Left lung (tissue), 10 donors: ENCODE results near the gene CLEC4G. TPM values are rescaled to one million over a fixed set of nuclear protein-coding genes. Genes with fewer than 3 reads are reported as not detected.

Experiments
- ATAC-seq: fragments of 200-7000 bp; cut with Tn5 transposase; one replicate; pipeline ENCODE4 v1.9.1; 2020; ENCODE audit warnings: moderate library complexity
- DNase-seq, 4 donors: peaks; one replicate each; pipeline ENCODE4 v3.0.0-alpha.2; 2013 to 2020
- H3K27ac ChIP-seq, 2 donors: fragments of 200-600 bp; sonication (generic) in 1 of 2; one replicate each; pipeline versions ENCODE4 v1.5.0 to v1.8.0; 2020 to 2021
- H3K27me3 ChIP-seq, 2 donors: fragments of 200-600 bp; sonication (generic) in 1 of 2; one replicate each; pipeline versions ENCODE4 v1.5.0 to v1.8.0; 2020 to 2021
- H3K36me3 ChIP-seq, 2 donors: fragments of 200-600 bp; sonication (generic) in 1 of 2; one replicate each; pipeline versions ENCODE4 v1.5.0 to v1.8.0; 2020 to 2021
- H3K4me1 ChIP-seq, 2 donors: fragments of 200-600 bp; one replicate each; pipeline ENCODE4 v1.8.0; 2021
- H3K4me3 ChIP-seq, 2 donors: fragments of 200-600 bp; sonication (generic) in 1 of 2; one replicate each; pipeline versions ENCODE4 v1.5.0 to v1.8.0; 2020 to 2021; ENCODE audit warnings: mild to moderate bottlenecking in 1 of 2
- H3K9me3 ChIP-seq, 2 donors: fragments of 200-600 bp; sonication (generic) in 1 of 2; one replicate each; pipeline versions ENCODE4 v1.5.0 to v1.8.0; 2020 to 2021
- intact Hi-C, 2 donors: fragments of 100-400 bp; cut with DNase I; formaldehyde crosslinking; loops; one replicate each; pipeline versions ENCODE4 v1.11.2 to v1.14.2; 2022
- polyA plus RNA-seq, 6 donors: library from polyadenylated mRNA; unstranded; fragments of 120-200 nt; gene quantifications; one replicate each; pipeline ENCODE4 v1.2.1, GENCODE V29; 2013; ENCODE audit not compliant: insufficient read length in 6 of 6
- total RNA-seq, 2 donors: library from RNA; stranded (reverse); fragmentation: NEBNext Ultra II Directional; extraction: Animal tissue kit (Norgen Biotek cat#: 25700); gene quantifications; one replicate each; pipeline ENCODE4 v1.2.1, GENCODE V29; 2021
- TF ChIP-seq, protein P1 (sequence below), 2 donors: fragments of 200-600 bp; sonication (generic) in 1 of 2; IDR thresholded peaks; one replicate each; pipeline versions ENCODE4 v1.5.0 to v1.8.0; 2021; ENCODE audit warnings: antibody characterized with exemption in 2 of 2
- donor health status: DM: no; HTN: yes; CAD: no.
- donor health status: DM: no; HTN: no; CAD: no.

Gene CLEC4G
- total and polyA plus RNA-seq, 8 donors = 0.20 to 2.2 (median 0.33) TPM; not detected in 2

DNA sequence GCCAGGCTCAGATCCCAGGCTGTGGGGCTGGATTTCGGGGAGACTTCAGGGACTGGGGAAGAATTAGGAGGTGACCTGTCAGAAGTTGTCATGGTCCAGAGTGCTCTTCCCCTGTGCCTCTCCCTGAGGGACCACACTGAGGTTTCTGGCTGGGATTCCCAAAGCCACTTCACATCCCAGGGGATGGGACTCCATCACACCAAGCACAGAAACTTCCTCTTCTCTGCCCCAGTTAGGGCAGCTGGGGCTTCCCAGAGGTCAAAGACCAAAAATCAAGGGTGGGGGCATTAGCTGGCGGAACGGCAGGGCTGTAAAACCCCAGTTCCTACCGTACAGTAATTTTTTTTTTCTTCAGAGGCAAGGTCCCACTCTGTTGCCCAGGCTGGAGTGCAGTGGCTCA is 37.4 kb downstream of the CLEC4G start:
- no peaks in the 10 kb centered on the region for H3K36me3 ChIP-seq
- H3K4me1 ChIP-seq = peaks cover 0 to 6% of the 10 kb centered on the region in 2 donors
- TF ChIP-seq, protein P1, sequence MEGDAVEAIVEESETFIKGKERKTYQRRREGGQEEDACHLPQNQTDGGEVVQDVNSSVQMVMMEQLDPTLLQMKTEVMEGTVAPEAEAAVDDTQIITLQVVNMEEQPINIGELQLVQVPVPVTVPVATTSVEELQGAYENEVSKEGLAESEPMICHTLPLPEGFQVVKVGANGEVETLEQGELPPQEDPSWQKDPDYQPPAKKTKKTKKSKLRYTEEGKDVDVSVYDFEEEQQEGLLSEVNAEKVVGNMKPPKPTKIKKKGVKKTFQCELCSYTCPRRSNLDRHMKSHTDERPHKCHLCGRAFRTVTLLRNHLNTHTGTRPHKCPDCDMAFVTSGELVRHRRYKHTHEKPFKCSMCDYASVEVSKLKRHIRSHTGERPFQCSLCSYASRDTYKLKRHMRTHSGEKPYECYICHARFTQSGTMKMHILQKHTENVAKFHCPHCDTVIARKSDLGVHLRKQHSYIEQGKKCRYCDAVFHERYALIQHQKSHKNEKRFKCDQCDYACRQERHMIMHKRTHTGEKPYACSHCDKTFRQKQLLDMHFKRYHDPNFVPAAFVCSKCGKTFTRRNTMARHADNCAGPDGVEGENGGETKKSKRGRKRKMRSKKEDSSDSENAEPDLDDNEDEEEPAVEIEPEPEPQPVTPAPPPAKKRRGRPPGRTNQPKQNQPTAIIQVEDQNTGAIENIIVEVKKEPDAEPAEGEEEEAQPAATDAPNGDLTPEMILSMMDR (IDR thresholded peaks at IDR 0.05) = no peak
- peaks cover 0 to 52% of the 10 kb centered on the region in 2 donors for H3K27me3 ChIP-seq
- no peaks in the 10 kb centered on the region for H3K9me3 ChIP-seq
- H3K4me3 ChIP-seq = no peak overlapping the region
- DNase-seq (no peak), ATAC-seq (no peak)
- no peak overlapping the region for H3K27ac ChIP-seq
- intact Hi-C loops = no loop called here

DNA sequence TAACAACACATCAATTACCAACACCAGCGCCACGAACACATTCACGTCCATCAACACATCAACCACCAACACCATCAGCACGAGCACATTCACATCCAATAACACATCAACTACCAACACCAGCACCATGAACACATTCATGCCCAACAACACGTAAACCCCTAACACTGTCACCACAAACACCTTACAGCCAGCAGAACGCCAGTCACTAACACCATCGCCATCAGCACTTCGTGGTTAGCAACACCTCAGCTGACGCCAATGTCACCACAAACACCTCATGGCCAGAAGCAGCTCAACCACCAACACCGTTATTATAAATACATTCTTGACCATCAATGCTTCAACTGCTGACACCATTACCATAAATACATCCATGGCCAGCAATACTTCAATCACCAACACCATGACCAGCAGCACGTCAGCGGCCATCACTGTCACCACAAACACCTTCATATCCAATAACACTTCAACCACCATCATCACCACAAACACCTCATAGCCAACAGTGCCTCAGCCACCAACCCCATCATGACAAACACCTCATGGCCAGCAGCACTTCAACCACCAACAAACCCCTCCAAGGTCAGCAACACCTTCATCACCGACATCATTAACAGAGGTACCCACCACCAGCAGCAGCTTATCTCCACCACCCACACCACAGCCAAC is 39.4 kb downstream of the CLEC4G start:
- DNase-seq = no peak
- H3K27me3 ChIP-seq = peaks cover 0 to 40% of the 10 kb centered on the region in 2 donors
- ATAC-seq = no peak
- H3K36me3 ChIP-seq = no peaks in the 10 kb centered on the region
- H3K27ac ChIP-seq = no peak overlapping the region
- no peaks in the 10 kb centered on the region for H3K9me3 ChIP-seq
- H3K4me3 ChIP-seq = no peak overlapping the region
- TF ChIP-seq, protein P1 (IDR thresholded peaks at IDR 0.05) = no peak
- intact Hi-C loops = no loop called here
- H3K4me1 ChIP-seq = no peaks in the 10 kb centered on the region

DNA sequence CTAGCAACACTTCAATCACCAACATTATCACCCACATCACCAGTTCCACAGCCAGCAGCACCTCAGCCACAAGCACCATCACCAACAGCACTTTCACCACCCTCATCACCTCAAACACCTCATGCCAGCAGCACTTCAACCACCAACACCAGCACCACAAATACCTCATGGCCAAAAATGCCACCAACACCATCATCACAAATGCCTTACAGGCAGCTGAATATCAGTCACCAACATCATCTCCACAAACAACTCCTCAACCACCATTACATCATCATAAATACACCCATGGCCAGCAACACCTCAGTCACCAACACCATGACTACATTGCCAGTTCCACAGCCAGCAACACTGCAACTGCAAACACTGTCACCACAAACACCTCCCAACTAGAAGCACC is 40.4 kb downstream of the CLEC4G start:
- Histone ChIP-seq H3K9me3 (no peaks in the 10 kb centered on the region), H3K27me3 (peaks cover 0 to 29% of the 10 kb centered on the region in 2 donors), H3K36me3 (no peaks in the 10 kb centered on the region), H3K4me3 (no peak overlapping the region), H3K27ac (no peak overlapping the region), H3K4me1 (no peaks in the 10 kb centered on the region)
- intact Hi-C loops = no loop called here
- DNase-seq (no peak), ATAC-seq (no peak)
- TF ChIP-seq, protein P1 (IDR thresholded peaks at IDR 0.05) = no peak

DNA sequence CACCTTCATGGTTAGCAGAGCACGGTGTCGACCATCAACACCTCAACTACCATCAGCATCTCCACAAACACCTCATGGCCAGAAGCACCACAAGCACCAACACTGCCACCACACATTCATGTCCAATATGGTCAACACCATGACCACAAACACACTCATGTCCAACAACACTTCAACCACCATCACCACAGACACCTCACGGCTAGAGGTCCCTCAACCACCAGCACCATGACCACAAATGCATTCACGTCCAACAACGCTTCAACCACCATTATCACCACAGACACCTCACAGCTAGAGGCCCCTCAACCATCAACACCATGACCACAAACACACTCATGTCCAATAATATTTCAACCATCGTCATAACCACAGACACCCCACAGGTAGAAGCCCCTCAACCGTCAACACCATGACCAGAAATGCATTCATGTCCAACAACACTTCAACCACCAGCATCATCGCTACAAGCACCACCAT is 41.1 kb downstream of the CLEC4G start:
- intact Hi-C loops = no loop called here
- TF ChIP-seq, protein P1 (IDR thresholded peaks at IDR 0.05) = no peak

DNA sequence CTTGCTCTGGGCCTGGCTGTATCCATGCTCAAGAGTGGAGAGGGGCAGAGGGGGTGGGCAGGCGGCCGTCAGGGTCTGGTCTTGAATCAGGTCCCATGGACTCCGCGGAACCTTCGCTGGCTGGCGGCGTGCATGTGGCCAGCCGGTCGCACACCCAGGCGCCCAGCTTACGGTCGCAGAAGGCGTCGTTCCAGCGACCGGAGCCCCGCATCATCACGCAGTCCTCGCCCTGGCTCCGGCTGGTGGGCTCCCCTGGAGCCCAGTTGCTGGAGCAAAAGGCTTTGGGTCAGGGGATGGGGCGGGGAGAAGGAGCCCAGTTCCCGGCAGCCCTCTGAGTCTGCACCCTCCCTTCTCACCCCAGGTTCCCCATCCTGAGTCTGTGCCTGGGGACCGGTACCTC is 42.7 kb downstream of the CLEC4G start:
- intact Hi-C loops = loop anchor here in 1 of 2 donors (10.0 kb wide), 1 partner anchor 106 kb away; no protein-coding TSS in a partner anchor

More for the DNA sequence above, 41.1 kb downstream of the CLEC4G start:
- Histone ChIP-seq H3K27ac (no peak overlapping the region), H3K27me3 (peaks cover 0 to 22% of the 10 kb centered on the region in 2 donors), H3K4me3 (no peak overlapping the region), H3K4me1 (no peaks in the 10 kb centered on the region), H3K9me3 (no peaks in the 10 kb centered on the region), H3K36me3 (no peaks in the 10 kb centered on the region)
- ATAC-seq = no peak
- no peak for DNase-seq

More for the DNA sequence above, 42.7 kb downstream of the CLEC4G start:
- no peak overlapping the region for H3K4me3 ChIP-seq
- H3K27me3 ChIP-seq = peaks cover 0 to 20% of the 10 kb centered on the region in 2 donors
- H3K27ac ChIP-seq = no peak overlapping the region
- H3K9me3 ChIP-seq = no peaks in the 10 kb centered on the region
- H3K36me3 ChIP-seq = peaks cover 0 to 11% of the 10 kb centered on the region in 2 donors
- no peak for ATAC-seq
- TF ChIP-seq, protein P1 (IDR thresholded peaks at IDR 0.05) = no peak
- peak in 1 of 4 donors; percentile 82 for DNase-seq
- H3K4me1 ChIP-seq = no peaks in the 10 kb centered on the region
